ENCODE data around the gene SPOCK1. TPM values are rescaled to one million over a fixed set of nuclear protein-coding genes. Genes with fewer than 3 reads are reported as not detected.

The SPOCK1 gene
- polyA plus RNA-seq, 3 donors: 1.8 to 5.7 (median 2.1) TPM

DNA sequence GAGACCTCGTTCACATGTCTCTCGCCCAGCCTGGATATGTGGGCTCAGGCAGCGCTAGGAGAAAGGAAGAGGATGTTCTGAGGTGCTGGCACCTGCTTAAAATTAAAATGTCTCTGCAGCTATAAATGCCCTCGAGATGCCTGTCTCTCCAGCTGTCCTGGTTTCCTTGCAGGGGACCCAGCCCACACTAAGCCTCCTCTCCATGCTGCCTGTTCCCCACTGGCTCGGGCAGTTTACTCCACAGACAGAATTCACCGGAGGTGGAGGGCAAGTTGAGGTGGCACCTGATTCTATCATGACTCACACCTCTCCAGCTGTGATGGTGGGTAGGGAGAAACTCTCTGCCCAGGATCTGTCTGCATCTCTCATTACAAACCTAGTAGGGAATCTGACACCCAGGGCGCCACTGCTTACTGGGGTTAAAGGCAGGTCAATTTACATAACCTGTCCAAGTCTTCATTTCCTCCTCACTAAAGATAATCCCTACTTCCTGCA lies 420.9 kb downstream of the SPOCK1 start:
- Mint-ChIP-seq H3K9me3 (no peaks in the 10 kb centered on the region), H3K36me3 (no peaks in the 10 kb centered on the region), H3K4me1 (no peaks in the 10 kb centered on the region), H3K27me3 (ENCODE audit: low read depth in 3 of 3) (peaks cover 0 to 3% (median 2%) of the 10 kb centered on the region in 3 donors), H3K27ac (peak overlapping the region in 1 of 7 donors; percentile 43), H3K4me3 (no peak overlapping the region)
- 92% methylated on average over 2 of the region's 7 CpGs for WGBS (ENCODE audit: insufficient coverage)
- Histone ChIP-seq H3K36me3 (replicated peaks in 1 of 2; ENCODE audit: control insufficient read depth in 1 of 2, insufficient read depth in 2 of 2, low read length in 2 of 2) (no peaks in the 10 kb centered on the region), H3K9ac (ENCODE audit: insufficient read depth, low read length, poor library complexity, severe bottlenecking) (no peak overlapping the region), H4K20me1 (ENCODE audit: insufficient read depth, low read length) (no peaks in the 10 kb centered on the region), H3K4me1 (ENCODE audit: control insufficient read depth in 1 of 2, insufficient read depth in 2 of 2, low read length in 2 of 2) (no peaks in the 10 kb centered on the region), H3K79me2 (ENCODE audit: insufficient read depth, low read length) (no peaks in the 10 kb centered on the region), H3K27ac (ENCODE audit: low read depth in 1 of 2, low read length in 2 of 2) (no peak overlapping the region), H3K4me2 (replicated peaks; ENCODE audit: extremely low read depth, low read length, poor library complexity, severe bottlenecking) (no peak overlapping the region), H2AFZ (ENCODE audit: insufficient read depth, low read depth, low read length, poor library complexity, severe bottlenecking) (no peak overlapping the region), H3K4me3 (replicated peaks in 1 of 3; ENCODE audit: low read depth in 2 of 3, low read length in 3 of 3) (no peak overlapping the region), H3K9me3 (replicated peaks in 1 of 2; ENCODE audit: control insufficient read depth in 1 of 2, insufficient read depth in 1 of 2, low read length in 2 of 2) (no peaks in the 10 kb centered on the region), H3K27me3 (ENCODE audit: control insufficient read depth in 2 of 2, insufficient read depth in 2 of 2, low read length in 2 of 2) (no peaks in the 10 kb centered on the region)
- DNase-seq: no peak
- TF ChIP-seq, protein P1, sequence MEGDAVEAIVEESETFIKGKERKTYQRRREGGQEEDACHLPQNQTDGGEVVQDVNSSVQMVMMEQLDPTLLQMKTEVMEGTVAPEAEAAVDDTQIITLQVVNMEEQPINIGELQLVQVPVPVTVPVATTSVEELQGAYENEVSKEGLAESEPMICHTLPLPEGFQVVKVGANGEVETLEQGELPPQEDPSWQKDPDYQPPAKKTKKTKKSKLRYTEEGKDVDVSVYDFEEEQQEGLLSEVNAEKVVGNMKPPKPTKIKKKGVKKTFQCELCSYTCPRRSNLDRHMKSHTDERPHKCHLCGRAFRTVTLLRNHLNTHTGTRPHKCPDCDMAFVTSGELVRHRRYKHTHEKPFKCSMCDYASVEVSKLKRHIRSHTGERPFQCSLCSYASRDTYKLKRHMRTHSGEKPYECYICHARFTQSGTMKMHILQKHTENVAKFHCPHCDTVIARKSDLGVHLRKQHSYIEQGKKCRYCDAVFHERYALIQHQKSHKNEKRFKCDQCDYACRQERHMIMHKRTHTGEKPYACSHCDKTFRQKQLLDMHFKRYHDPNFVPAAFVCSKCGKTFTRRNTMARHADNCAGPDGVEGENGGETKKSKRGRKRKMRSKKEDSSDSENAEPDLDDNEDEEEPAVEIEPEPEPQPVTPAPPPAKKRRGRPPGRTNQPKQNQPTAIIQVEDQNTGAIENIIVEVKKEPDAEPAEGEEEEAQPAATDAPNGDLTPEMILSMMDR (IDR thresholded peaks at IDR 0.05): no peak
- intact Hi-C loops (cut with micrococcal nuclease): no loop called here

DNA sequence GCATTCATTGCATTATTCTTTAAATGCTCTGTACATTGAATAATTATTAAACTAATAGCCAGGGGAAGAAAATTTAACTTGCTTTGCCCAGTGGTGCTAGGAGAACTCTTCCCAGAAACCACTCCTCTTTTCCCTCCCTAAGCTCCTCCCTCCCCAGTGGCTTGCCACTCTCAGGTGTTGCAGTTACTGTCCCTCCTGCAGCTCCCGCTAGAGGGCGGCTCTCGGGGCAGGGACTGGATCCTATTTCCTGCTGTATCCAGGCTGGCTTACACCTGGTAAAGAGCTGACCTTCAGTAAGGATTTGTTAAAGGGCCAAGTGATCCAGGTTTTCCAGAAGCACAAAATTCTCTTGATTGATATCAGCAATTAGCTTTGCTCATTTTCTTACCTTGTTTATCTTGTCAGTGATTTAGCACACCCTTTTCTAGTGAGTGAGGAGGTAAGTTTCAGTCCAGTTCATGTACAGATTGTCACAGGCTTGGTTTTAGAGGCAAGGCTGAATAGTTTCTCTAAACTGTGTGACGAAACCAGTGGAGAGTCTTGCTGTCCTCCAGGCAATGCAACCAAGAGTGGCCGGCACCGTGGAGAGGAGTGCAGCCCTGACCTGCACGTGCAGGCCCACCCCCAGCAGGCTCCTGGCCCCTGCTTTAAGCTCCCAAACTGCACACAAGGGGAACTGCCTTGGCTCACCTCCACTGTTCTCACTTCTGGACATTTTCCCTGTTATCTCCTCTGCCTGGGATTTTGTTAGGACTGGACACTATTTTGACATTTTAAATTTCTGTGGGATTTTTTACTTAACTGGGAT lies 423.8 kb downstream of the SPOCK1 start:
- H3K4me1 ChIP-seq (ENCODE audit: control insufficient read depth in 1 of 2, insufficient read depth in 2 of 2, low read length in 2 of 2): no peaks in the 10 kb centered on the region
- H3K36me3 ChIP-seq (replicated peaks in 1 of 2; ENCODE audit: control insufficient read depth in 1 of 2, insufficient read depth in 2 of 2, low read length in 2 of 2): no peaks in the 10 kb centered on the region
- no peak overlapping the region for H3K4me2 ChIP-seq (replicated peaks; ENCODE audit: extremely low read depth, low read length, poor library complexity, severe bottlenecking)
- H4K20me1 ChIP-seq (ENCODE audit: insufficient read depth, low read length): no peaks in the 10 kb centered on the region
- no peaks in the 10 kb centered on the region for H3K79me2 ChIP-seq (ENCODE audit: insufficient read depth, low read length)
- DNase-seq: no peak
- no peak overlapping the region for H3K27ac ChIP-seq (ENCODE audit: low read depth in 1 of 2, low read length in 2 of 2)
- no peaks in the 10 kb centered on the region for H3K4me1 Mint-ChIP-seq
- peaks cover 0 to 3% (median 0%) of the 10 kb centered on the region in 7 donors for H3K9me3 Mint-ChIP-seq
- H3K9me3 ChIP-seq (replicated peaks in 1 of 2; ENCODE audit: control insufficient read depth in 1 of 2, insufficient read depth in 1 of 2, low read length in 2 of 2): peaks cover 0 to 1% of the 10 kb centered on the region in 2 donors
- H3K27me3 ChIP-seq (ENCODE audit: control insufficient read depth in 2 of 2, insufficient read depth in 2 of 2, low read length in 2 of 2): no peaks in the 10 kb centered on the region
- 47% methylated on average over 5 of the region's 7 CpGs for WGBS (ENCODE audit: insufficient coverage)
- no peak overlapping the region for H2AFZ ChIP-seq (ENCODE audit: insufficient read depth, low read depth, low read length, poor library complexity, severe bottlenecking)
- no peak overlapping the region for H3K4me3 ChIP-seq (replicated peaks in 1 of 3; ENCODE audit: low read depth in 2 of 3, low read length in 3 of 3)
- no peak overlapping the region for H3K4me3 Mint-ChIP-seq
- TF ChIP-seq, protein P1 (IDR thresholded peaks at IDR 0.05): peak; percentile 25
- intact Hi-C loops (cut with micrococcal nuclease): no loop called here
- H3K27ac Mint-ChIP-seq: no peak overlapping the region
- no peaks in the 10 kb centered on the region for H3K36me3 Mint-ChIP-seq
- H3K27me3 Mint-ChIP-seq (ENCODE audit: low read depth in 3 of 3): peaks cover 0 to 6% (median 5%) of the 10 kb centered on the region in 3 donors
- H3K9ac ChIP-seq (ENCODE audit: insufficient read depth, low read length, poor library complexity, severe bottlenecking): no peak overlapping the region
